HL-60 (cell line): Measurements from ENCODE around the gene IGSF1.

Source experiments
- CTCF ChIP-seq: IDR thresholded peaks from one replicate; pipeline ENCODE4 v1.5.1; 2011; ENCODE audit warnings: low read length, control low read depth, inconsistent platforms; ENCODE audit not compliant: insufficient read depth
- POLR2AphosphoS5 ChIP-seq: IDR thresholded peaks from 2 replicates; pipeline ENCODE4 v1.6.1; 2012; ENCODE audit warnings: low read depth
- REST ChIP-seq: IDR thresholded peaks from 2 replicates; pipeline ENCODE4 v1.6.1; 2012; ENCODE audit warnings: low read depth; ENCODE audit not compliant: insufficient replicate concordance

GRCh38 chrX:131332331-131332730, 43.2 kb upstream of the IGSF1 start:
- TF ChIP-seq CTCF (no peak), POLR2AphosphoS5 (no peak), REST (no peak)
